ENCODE results near the gene RAPH1. TPM values are rescaled to one million over a fixed set of nuclear protein-coding genes. Genes with fewer than 3 reads are reported as not detected.

RAPH1 gene
- 1 to 10 TPM; 7.7 to 9.0 TPM for total RNA-seq

GRCh38 chr2:203535078-203535783 lies at the start of gene RAPH1:
RAPH1 (minus strand) TSS chr2:203535301; CDS start chr2:203495353, 39,948 bp downstream.
- ATAC-seq (peak; percentile 79 to 82), DNase-seq (ENCODE audit: low spot score in 2 of 2) (peak; percentile 65 to 90)
- peaks cover 13 to 14% of the 10 kb centered on the region in 2 donors for H3K9me3 Mint-ChIP-seq
- peak within 1 kb of the TSS; percentile 34 to 83 for H3K27ac Mint-ChIP-seq
- H3K36me3 Mint-ChIP-seq, result peaks cover 6 to 25% of the 10 kb centered on the region in 2 donors

- no peak for ATAC-seq
- H3K27ac Mint-ChIP-seq, result no peak overlapping the region
- DNase-seq (ENCODE audit: low spot score in 2 of 2), result no peak
- no peaks in the 10 kb centered on the region for H3K9me3 Mint-ChIP-seq
- no peaks in the 10 kb centered on the region for H3K36me3 Mint-ChIP-seq
Observed at GRCh38 chr2:203584784-203585183, 49.7 kb upstream of the RAPH1 start.

GRCh38 chr2:203583701-203584100 lies 48.6 kb upstream of the RAPH1 start:
- DNase-seq (ENCODE audit: low spot score in 2 of 2) (peak in 1 of 2 donors; percentile 22), ATAC-seq (peak; percentile 55 to 88)
- H3K27ac Mint-ChIP-seq, result no peak overlapping the region
- H3K9me3 Mint-ChIP-seq, result no peaks in the 10 kb centered on the region
- no peaks in the 10 kb centered on the region for H3K36me3 Mint-ChIP-seq

- ATAC-seq (no peak), DNase-seq (ENCODE audit: low spot score in 2 of 2) (no peak)
- no peaks in the 10 kb centered on the region for H3K9me3 Mint-ChIP-seq
- no peak overlapping the region for H3K27ac Mint-ChIP-seq
- H3K36me3 Mint-ChIP-seq, result no peaks in the 10 kb centered on the region
Observed at GRCh38 chr2:203583084-203583695, 48.1 kb upstream of the RAPH1 start.

- no peak for ATAC-seq
- no peaks in the 10 kb centered on the region for H3K9me3 Mint-ChIP-seq
- DNase-seq (ENCODE audit: low spot score in 2 of 2), result no peak
- H3K36me3 Mint-ChIP-seq, result no peaks in the 10 kb centered on the region
- H3K27ac Mint-ChIP-seq, result no peak overlapping the region
Observed at GRCh38 chr2:203582468-203582867, 47.4 kb upstream of the RAPH1 start.

- Mint-ChIP-seq H3K9me3 (no peaks in the 10 kb centered on the region), H3K36me3 (no peaks in the 10 kb centered on the region), H3K27ac (no peak overlapping the region)
- no peak for DNase-seq (ENCODE audit: low spot score in 2 of 2)
- no peak for ATAC-seq
Observed at GRCh38 chr2:203580844-203581243, 45.7 kb upstream of the RAPH1 start.

GRCh38 chr2:203579730-203580129 lies 44.6 kb upstream of the RAPH1 start:
- no peak for ATAC-seq
- DNase-seq (ENCODE audit: low spot score in 2 of 2), result no peak
- Mint-ChIP-seq H3K9me3 (no peaks in the 10 kb centered on the region), H3K36me3 (no peaks in the 10 kb centered on the region), H3K27ac (peak overlapping the region in 1 of 2 donors; percentile 33)

GRCh38 chr2:203578759-203579643 lies 43.9 kb upstream of the RAPH1 start:
- ATAC-seq, result peak; percentile 80 to 97
- Mint-ChIP-seq H3K9me3 (no peaks in the 10 kb centered on the region), H3K36me3 (no peaks in the 10 kb centered on the region), H3K27ac (peak overlapping the region in 1 of 2 donors; percentile 33)
- peak in 1 of 2 donors; percentile 51 for DNase-seq (ENCODE audit: low spot score in 2 of 2)

GRCh38 chr2:203574824-203575223 lies 39.7 kb upstream of the RAPH1 start:
- DNase-seq (ENCODE audit: low spot score in 2 of 2) (no peak), ATAC-seq (no peak)
- no peaks in the 10 kb centered on the region for H3K36me3 Mint-ChIP-seq
- no peaks in the 10 kb centered on the region for H3K9me3 Mint-ChIP-seq
- H3K27ac Mint-ChIP-seq, result no peak overlapping the region

GRCh38 chr2:203572316-203572715 lies 37.2 kb upstream of the RAPH1 start:
- Mint-ChIP-seq H3K27ac (no peak overlapping the region), H3K9me3 (no peaks in the 10 kb centered on the region), H3K36me3 (no peaks in the 10 kb centered on the region)
- DNase-seq (ENCODE audit: low spot score in 2 of 2) (no peak), ATAC-seq (no peak)

GRCh38 chr2:203569677-203570316 lies 34.7 kb upstream of the RAPH1 start:
- Mint-ChIP-seq H3K36me3 (no peaks in the 10 kb centered on the region), H3K27ac (no peak overlapping the region), H3K9me3 (no peaks in the 10 kb centered on the region)
- ATAC-seq (no peak), DNase-seq (ENCODE audit: low spot score in 2 of 2) (no peak)

- no peak for ATAC-seq
- Mint-ChIP-seq H3K36me3 (no peaks in the 10 kb centered on the region), H3K9me3 (no peaks in the 10 kb centered on the region), H3K27ac (no peak overlapping the region)
- no peak for DNase-seq (ENCODE audit: low spot score in 2 of 2)
Observed at GRCh38 chr2:203567691-203568090, 32.6 kb upstream of the RAPH1 start.

- Mint-ChIP-seq H3K36me3 (no peaks in the 10 kb centered on the region), H3K9me3 (no peaks in the 10 kb centered on the region), H3K27ac (no peak overlapping the region)
- DNase-seq (ENCODE audit: low spot score in 2 of 2) (no peak), ATAC-seq (no peak)
Observed at GRCh38 chr2:203566161-203566560, 31.1 kb upstream of the RAPH1 start.

- ATAC-seq (no peak), DNase-seq (ENCODE audit: low spot score in 2 of 2) (no peak)
- Mint-ChIP-seq H3K9me3 (no peaks in the 10 kb centered on the region), H3K36me3 (no peaks in the 10 kb centered on the region), H3K27ac (no peak overlapping the region)
Observed at GRCh38 chr2:203565076-203565475, 30.0 kb upstream of the RAPH1 start.

GRCh38 chr2:203562268-203562667 lies 27.2 kb upstream of the RAPH1 start:
- no peak for DNase-seq (ENCODE audit: low spot score in 2 of 2)
- Mint-ChIP-seq H3K36me3 (no peaks in the 10 kb centered on the region), H3K27ac (no peak overlapping the region), H3K9me3 (no peaks in the 10 kb centered on the region)
- ATAC-seq, result no peak

- no peaks in the 10 kb centered on the region for H3K36me3 Mint-ChIP-seq
- no peaks in the 10 kb centered on the region for H3K9me3 Mint-ChIP-seq
- no peak overlapping the region for H3K27ac Mint-ChIP-seq
- ATAC-seq (no peak), DNase-seq (ENCODE audit: low spot score in 2 of 2) (no peak)
Observed at GRCh38 chr2:203559641-203560040, 24.5 kb upstream of the RAPH1 start.

- H3K36me3 Mint-ChIP-seq, result no peaks in the 10 kb centered on the region
Observed at GRCh38 chr2:203553784-203554183, 18.7 kb upstream of the RAPH1 start.

More at GRCh38 chr2:203553784-203554183, 18.7 kb upstream of the RAPH1 start:
- ATAC-seq (no peak), DNase-seq (ENCODE audit: low spot score in 2 of 2) (no peak)
- no peaks in the 10 kb centered on the region for H3K9me3 Mint-ChIP-seq
- H3K27ac Mint-ChIP-seq, result no peak overlapping the region

All from activated naive CD4-positive, alpha-beta T cell treated with anti-CD3 and anti-CD28 coated beads, Interleukin-2, amount 50 U/mL, for 72 hours (primary cell).